Tibial nerve (tissue), 4 donors: ENCODE measurements around the gene NPDC1. TPM values are rescaled to one million over a fixed set of nuclear protein-coding genes. Genes with fewer than 3 reads are reported as not detected.

Experiments used
- DNase-seq, 2 donors: peaks; one replicate each; pipeline ENCODE4 v3.0.0-alpha.2; 2019; ENCODE audit warnings: low spot score in 2 of 2
- H3K27ac ChIP-seq, 4 donors: fragments of 200-600 bp; sonication (generic) in 3 of 4; one replicate each; pipeline ENCODE4 v1.5.1; 2017 to 2019; ENCODE audit warnings: mild to moderate bottlenecking in 1 of 4
- H3K27me3 ChIP-seq, 2 donors: fragments of 200-600 bp; sonication (generic) in 1 of 2; one replicate each; pipeline versions ENCODE4 v1.5.1 to v1.6.0; 2017 to 2019
- H3K36me3 ChIP-seq, 3 donors: fragments of 200-600 bp; sonication (generic); one replicate each; pipeline ENCODE4 v1.5.1; 2018 to 2019
- H3K4me1 ChIP-seq, 4 donors: fragments of 200-600 bp; sonication (generic) in 3 of 4; one replicate each; pipeline ENCODE4 v1.5.1; 2017 to 2019
- H3K4me3 ChIP-seq, 4 donors: fragments of 200-600 bp; sonication (generic) in 3 of 4; one replicate each; pipeline ENCODE4 v1.5.1; 2017 to 2019; ENCODE audit warnings: mild to moderate bottlenecking in 1 of 4, moderate library complexity in 1 of 4
- H3K9me3 ChIP-seq, 4 donors: fragments of 200-600 bp; sonication (generic) in 3 of 4; one replicate each; pipeline ENCODE4 v1.5.1; 2017 to 2019
- EP300 ChIP-seq, 2 donors: sonication (generic); formaldehyde crosslinking; IDR thresholded peaks; one replicate each; pipeline ENCODE4 v1.6.1; 2017; ENCODE audit warnings: antibody characterized with exemption in 2 of 2, mild to moderate bottlenecking in 1 of 2
- POLR2A ChIP-seq, 2 donors: fragments of 450-650 bp; IDR thresholded peaks; one replicate each; pipeline ENCODE4 v1.6.1; 2017; ENCODE audit warnings: antibody characterized with exemption in 2 of 2, mild to moderate bottlenecking in 2 of 2, moderate library complexity in 2 of 2
- WGBS, 2 donors: methylation state at CpG; one replicate each; pipeline ENCODE4 v1.1.5; 2018; 5-methylcytosine and 5-hydroxymethylcytosine counted together
- total RNA-seq, 4 donors: library from RNA; depleted of rRNA; stranded (reverse); fragments of >200 nt; gene quantifications; one replicate each; pipeline ENCODE4 v1.1.0, GENCODE V29; 2016
- TF ChIP-seq, protein P1 (sequence below), 5 experiments: fragments of 200-600 bp in 3 of 5; fragments of 450-650 bp in 2 of 5; sonication (generic) in 3 of 5; IDR thresholded peaks; one replicate each; pipeline ENCODE4 v1.5.1; 2016 to 2019; ENCODE audit warnings: antibody characterized with exemption in 5 of 5, mild to moderate bottlenecking in 3 of 5, moderate library complexity in 2 of 5

Gene NPDC1
- total RNA-seq, 4 donors from 2014 or later: 80.6 to 269 (median 182) TPM

DNA sequence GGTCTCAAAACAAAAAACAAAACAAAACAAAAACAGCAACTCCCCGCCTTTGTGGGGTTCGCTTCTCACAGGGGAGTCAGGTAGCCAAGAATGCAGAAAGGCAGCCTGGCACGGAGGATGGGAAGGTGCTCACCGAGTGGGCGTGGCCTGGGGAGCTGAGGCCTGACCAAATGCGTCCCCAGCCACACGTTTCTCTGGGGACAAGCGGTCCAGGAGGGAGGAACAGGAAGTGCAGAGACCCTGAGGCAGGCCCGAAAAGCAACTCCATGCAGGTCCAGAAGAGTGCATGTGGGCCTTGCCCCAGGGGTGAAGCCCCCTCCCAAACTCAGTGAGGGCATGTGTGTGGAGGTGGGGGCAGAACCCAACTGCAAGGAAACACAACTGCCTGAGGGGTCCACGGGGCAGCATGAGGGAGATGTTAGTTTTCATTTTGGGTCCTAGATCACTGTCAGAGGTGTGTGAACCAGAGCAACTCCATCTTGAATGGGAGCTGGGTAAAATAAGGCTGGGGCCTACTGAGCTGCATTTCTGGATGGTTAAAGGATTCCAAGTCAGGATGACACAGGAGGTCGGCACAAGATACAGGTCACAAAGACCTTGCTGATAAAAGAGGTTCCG is 28.8 kb upstream of the NPDC1 start:
- no peak for DNase-seq
- WGBS, 2 donors: 84 to 85% methylated on average over 12 of the region's 12 CpGs
- TF ChIP-seq EP300 (IDR thresholded peaks at IDR 0.05): no peak
- TF ChIP-seq, protein P1, sequence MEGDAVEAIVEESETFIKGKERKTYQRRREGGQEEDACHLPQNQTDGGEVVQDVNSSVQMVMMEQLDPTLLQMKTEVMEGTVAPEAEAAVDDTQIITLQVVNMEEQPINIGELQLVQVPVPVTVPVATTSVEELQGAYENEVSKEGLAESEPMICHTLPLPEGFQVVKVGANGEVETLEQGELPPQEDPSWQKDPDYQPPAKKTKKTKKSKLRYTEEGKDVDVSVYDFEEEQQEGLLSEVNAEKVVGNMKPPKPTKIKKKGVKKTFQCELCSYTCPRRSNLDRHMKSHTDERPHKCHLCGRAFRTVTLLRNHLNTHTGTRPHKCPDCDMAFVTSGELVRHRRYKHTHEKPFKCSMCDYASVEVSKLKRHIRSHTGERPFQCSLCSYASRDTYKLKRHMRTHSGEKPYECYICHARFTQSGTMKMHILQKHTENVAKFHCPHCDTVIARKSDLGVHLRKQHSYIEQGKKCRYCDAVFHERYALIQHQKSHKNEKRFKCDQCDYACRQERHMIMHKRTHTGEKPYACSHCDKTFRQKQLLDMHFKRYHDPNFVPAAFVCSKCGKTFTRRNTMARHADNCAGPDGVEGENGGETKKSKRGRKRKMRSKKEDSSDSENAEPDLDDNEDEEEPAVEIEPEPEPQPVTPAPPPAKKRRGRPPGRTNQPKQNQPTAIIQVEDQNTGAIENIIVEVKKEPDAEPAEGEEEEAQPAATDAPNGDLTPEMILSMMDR (IDR thresholded peaks at IDR 0.05): no peak
- TF ChIP-seq POLR2A (IDR thresholded peaks at IDR 0.05): no peak
- no peaks in the 10 kb centered on the region for H3K9me3 ChIP-seq
- H3K36me3 ChIP-seq: peaks cover 0 to 15% (median 10%) of the 10 kb centered on the region in 3 donors
- H3K27me3 ChIP-seq: peaks cover 0 to 4% of the 10 kb centered on the region in 2 donors
- no peak overlapping the region for H3K4me3 ChIP-seq
- H3K27ac ChIP-seq: no peak overlapping the region
- peaks cover 0 to 50% (median 25%) of the 10 kb centered on the region in 4 donors for H3K4me1 ChIP-seq

DNA sequence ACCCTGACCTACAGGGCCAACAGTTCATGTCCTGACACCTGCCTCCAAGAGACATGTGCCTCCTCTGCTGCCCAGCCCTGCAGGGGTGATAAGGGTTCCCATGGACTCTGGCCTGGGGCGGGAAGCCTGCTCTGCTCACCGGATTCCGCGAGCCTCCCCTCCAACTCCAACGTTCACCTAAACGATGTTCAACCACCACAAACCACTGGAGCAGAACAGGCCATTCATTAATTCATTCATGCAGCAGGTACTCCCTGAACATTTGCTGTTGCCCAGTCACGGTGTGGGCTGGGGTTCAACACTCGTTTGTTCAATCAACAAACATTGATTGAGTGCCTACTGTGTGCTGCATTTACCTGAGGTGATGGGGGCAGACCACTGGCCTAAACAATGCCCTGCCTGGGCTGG is 28.0 kb upstream of the NPDC1 start:
- Histone ChIP-seq H3K4me3 (no peak overlapping the region), H3K9me3 (no peaks in the 10 kb centered on the region), H3K4me1 (peaks cover 0 to 50% (median 24%) of the 10 kb centered on the region in 4 donors), H3K27ac (no peak overlapping the region), H3K36me3 (peaks cover 0 to 7% (median 3%) of the 10 kb centered on the region in 3 donors), H3K27me3 (peaks cover 0 to 7% of the 10 kb centered on the region in 2 donors)
- 84 to 92% methylated on average over 8 of the region's 8 CpGs for WGBS, 2 donors
- DNase-seq: no peak
- no peak for TF ChIP-seq EP300 (IDR thresholded peaks at IDR 0.05)
- no peak for TF ChIP-seq POLR2A (IDR thresholded peaks at IDR 0.05)
- TF ChIP-seq, protein P1 (IDR thresholded peaks at IDR 0.05): no peak

DNA sequence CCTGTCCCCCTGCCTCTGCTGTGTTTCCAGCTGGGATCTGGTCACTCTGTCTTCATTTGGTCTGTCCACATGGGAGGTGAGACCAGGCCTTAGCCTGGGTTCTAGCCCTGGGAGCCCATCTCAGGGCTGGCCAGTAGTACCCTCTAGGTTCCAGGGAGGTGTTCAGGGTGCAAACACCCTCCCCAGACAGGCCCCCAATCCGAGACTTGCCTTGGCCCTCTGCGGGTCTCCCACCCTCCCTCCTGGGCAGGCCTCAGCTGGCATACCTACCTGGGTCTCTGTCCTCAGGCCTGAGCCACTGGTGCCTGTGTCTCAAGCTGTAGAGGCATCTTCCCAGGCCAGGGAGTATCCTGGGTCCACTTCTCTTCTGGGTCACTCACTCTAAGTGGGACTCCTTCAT is 25.3 kb upstream of the NPDC1 start:
- Histone ChIP-seq H3K27ac (peak overlapping the region; percentile 36 to 91 (median 83)), H3K36me3 (no peaks in the 10 kb centered on the region), H3K4me1 (peaks cover 0 to 31% (median 13%) of the 10 kb centered on the region in 4 donors), H3K9me3 (no peaks in the 10 kb centered on the region), H3K4me3 (peak overlapping the region in 1 of 4 donors; percentile 50), H3K27me3 (peaks cover 0 to 8% of the 10 kb centered on the region in 2 donors)
- TF ChIP-seq POLR2A (IDR thresholded peaks at IDR 0.05) (no peak), EP300 (IDR thresholded peaks at IDR 0.05) (no peak)
- TF ChIP-seq, protein P1 (IDR thresholded peaks at IDR 0.05): no peak
- WGBS, 2 donors: 60 to 77% methylated on average over 1 to 2 of the region's 2 CpGs
- DNase-seq: no peak

DNA sequence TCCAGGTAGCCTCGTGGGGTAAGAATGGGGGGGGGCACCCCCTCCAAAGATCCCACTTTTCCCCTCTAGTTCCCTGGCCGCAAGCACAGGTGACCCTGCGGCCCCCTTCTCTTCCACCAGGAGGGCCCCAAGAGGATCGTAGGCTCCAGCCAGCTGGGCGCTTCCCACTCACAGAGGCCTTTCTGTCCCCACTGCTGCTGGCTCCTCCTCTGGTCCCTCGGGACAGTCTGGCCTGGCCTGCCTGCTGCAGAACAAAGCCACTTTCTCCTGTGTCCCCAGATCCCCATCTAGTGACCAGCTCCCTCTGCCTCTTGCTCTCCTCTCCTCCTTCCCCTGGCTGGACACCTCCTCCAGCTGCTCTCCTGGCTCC is 24.9 kb upstream of the NPDC1 start:
- peak in 1 of 2 donors; percentile 54 for DNase-seq
- 7 to 16% methylated on average over 5 to 6 of the region's 6 CpGs for WGBS, 2 donors
- peaks cover 0 to 8% of the 10 kb centered on the region in 2 donors for H3K27me3 ChIP-seq
- no peak for TF ChIP-seq POLR2A (IDR thresholded peaks at IDR 0.05)
- TF ChIP-seq EP300 (IDR thresholded peaks at IDR 0.05): peak in 1 of 2 donors; percentile 29
- TF ChIP-seq, protein P1 (IDR thresholded peaks at IDR 0.05): peak in 3 of 5 experiments; percentile 9 to 60 (median 59)
- peak overlapping the region; percentile 53 to 91 (median 83) for H3K27ac ChIP-seq
- peak overlapping the region; percentile 17 to 50 (median 31) for H3K4me3 ChIP-seq
- H3K4me1 ChIP-seq: peaks cover 0 to 31% (median 13%) of the 10 kb centered on the region in 4 donors
- H3K9me3 ChIP-seq: no peaks in the 10 kb centered on the region
- no peaks in the 10 kb centered on the region for H3K36me3 ChIP-seq

DNA sequence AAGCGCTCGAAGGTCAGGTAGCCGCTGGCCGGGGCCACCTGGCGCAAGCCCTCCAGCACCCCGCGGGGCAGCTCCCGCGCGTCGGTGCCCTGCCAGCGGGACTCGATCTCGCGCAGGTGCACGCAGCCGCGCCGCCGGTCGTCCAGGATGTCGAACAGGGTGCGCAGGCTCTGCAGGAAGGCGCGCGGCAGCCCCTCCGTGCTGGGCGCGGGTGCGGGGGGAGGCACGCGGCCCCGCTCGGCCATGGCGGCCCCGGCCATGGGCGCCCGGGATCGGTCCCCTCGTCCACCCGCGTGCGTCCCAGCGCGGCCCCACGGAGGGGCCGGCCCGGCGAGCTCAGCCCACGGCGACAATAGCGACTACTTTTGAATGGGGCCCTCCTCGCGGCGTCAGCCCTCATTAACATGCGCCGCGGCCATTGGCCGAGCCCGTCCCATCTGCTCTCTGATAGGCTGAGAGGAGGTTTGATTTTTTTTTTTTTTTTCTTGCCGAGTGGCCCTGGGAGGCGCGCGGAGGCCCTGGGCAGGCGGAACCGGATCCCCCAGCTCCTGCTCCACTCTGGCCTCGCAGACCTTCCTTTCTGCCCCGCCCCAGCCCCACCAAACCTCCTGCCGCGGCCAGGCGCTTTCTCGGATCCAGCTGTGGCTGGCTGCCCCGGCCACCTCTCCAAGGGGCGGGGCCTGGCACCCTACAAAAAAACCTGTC is 24.4 kb upstream of the NPDC1 start, which contains the start of gene SAPCD2:
Gene SAPCD2, minus strand, starts transcription at position 357 of the 705 bp plus-strand sequence. Its CDS starts 97 bp downstream, at position 260.
- Histone ChIP-seq H3K9me3 (no peaks in the 10 kb centered on the region), H3K27me3 (peaks cover 0 to 8% of the 10 kb centered on the region in 2 donors), H3K36me3 (no peaks in the 10 kb centered on the region), H3K4me3 (peak within 1 kb of the TSS; percentile 17 to 50 (median 31)), H3K27ac (peak within 1 kb of the TSS; percentile 53 to 91 (median 83)), H3K4me1 (peaks cover 0 to 31% (median 13%) of the 10 kb centered on the region in 4 donors)
- DNase-seq: peak; percentile 65 to 66
- TF ChIP-seq, protein P1 (IDR thresholded peaks at IDR 0.05): no peak
- TF ChIP-seq EP300 (IDR thresholded peaks at IDR 0.05) (peak in 1 of 2 donors; percentile 12), POLR2A (IDR thresholded peaks at IDR 0.05) (peak in 1 of 2 donors; percentile 27)
- WGBS, 2 donors: 1 to 3% methylated on average over 20 to 38 of the region's 74 CpGs
